DMS53 (cell line): ENCODE measurements around the gene MAD2L2.

Experiments
- DNase-seq: peaks from one replicate; lab custom pipeline; 2025; lab: John Stamatoyannopoulos, UW

The MAD2L2 gene

DNA sequence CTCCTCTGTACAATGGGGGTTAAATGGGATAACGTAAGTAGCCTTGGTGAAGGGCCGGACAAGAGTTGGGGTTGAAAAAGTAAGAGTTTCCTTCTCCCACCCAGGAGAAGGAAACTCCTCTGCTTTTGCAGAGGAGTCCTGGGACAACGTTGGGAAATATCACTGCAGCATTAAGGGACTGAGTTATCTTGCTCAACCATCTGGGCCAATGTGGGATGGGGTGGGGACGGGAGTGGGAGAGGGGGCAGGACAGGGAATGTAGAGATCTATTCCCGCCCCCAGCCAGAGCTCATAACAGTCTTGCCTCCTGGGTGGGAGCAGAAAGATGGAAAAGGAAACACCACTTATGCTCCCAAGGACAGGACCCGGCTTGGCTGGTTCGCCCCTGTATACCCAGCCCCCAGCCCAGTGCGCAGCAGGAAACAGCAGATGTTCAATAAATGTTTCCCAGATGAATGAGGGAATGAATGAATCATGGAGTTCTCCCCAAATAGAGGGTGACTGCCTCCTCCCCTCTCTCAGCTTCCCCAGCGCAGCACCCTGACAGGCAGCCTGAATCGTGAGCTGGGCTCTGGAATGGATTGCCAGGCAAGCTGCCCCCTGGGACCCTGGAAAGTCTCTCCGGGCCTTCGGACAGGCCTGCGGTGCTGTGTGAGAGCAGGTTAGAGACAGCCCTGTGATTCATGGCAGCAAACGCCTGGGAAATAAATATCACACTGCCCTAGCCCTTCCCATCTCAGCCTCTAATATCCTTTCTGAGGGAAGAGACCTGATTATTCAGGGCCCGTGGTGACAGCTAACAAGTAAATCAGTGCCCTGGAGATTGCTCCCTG, 51.5 kb downstream of the MAD2L2 start:
- no peak for DNase-seq

DNA sequence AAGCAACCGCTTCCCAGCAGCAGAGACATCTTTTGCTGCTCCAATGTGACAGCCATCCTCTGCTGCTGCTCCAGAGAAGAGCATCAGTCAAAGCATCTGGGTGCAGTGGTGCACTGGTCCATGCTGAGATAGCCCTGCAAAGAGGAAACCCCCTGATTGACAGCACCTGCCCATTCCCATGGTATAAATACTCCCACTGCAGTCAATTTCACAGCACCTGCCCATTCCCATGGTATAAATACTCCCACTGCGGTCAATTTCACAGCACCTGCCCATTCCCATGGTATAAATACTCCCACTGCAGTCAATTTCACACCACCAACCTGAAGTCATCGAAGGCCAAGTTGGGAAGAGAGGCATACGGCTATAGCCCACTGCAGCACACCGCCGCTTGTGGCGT, 52.2 kb downstream of the MAD2L2 start:
- DNase-seq = no peak

GRCh38 chr1:11626551-11626950, 54.4 kb downstream of the MAD2L2 start:
- no peak for DNase-seq
